Stimulated activated CD4-positive, alpha-beta T cell treated with anti-CD3 and anti-CD28 coated beads, Interleukin-1b, Interleukin-23, amount 100 ng/mL, for 48 hours (primary cell): ENCODE data around the gene KIF1A.
"Not testable (repeated sequence)": the region's sequence is repeated elsewhere in the genome, so short reads cannot be mapped to it uniquely, and the experiment has no call there.

Source experiments
- DNase-seq: peaks from one replicate; pipeline ENCODE4 v3.0.0-alpha.2; 2020

Gene KIF1A

DNA sequence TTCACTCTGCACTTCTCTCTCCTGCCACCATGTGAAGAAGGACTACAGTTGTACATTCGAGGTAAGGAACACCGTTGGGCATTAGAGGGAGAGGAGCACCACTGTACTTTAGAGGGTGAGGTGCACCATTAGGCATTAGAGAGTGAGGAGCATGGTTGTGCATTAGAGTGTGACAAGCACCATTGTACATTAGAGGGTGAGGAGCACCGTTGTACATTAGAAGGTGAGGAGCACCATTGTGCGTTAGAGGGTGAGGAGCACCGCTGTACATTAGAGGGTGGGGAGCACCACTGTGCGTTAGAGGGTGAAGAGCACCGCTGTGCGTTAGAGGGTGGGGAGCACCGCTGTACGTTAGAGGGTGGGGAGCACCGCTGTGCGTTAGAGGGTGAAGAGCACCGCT lies 27.8 kb upstream of the KIF1A start:
- no peak for DNase-seq

GRCh38 chr2:240846873-240847595 lies 27.0 kb upstream of the KIF1A start:
- DNase-seq, result no peak

GRCh38 chr2:240846309-240846708 lies 26.3 kb upstream of the KIF1A start:
- not testable (repeated sequence) for DNase-seq

GRCh38 chr2:240840435-240841060 lies 20.5 kb upstream of the KIF1A start:
- DNase-seq, result no peak

DNA sequence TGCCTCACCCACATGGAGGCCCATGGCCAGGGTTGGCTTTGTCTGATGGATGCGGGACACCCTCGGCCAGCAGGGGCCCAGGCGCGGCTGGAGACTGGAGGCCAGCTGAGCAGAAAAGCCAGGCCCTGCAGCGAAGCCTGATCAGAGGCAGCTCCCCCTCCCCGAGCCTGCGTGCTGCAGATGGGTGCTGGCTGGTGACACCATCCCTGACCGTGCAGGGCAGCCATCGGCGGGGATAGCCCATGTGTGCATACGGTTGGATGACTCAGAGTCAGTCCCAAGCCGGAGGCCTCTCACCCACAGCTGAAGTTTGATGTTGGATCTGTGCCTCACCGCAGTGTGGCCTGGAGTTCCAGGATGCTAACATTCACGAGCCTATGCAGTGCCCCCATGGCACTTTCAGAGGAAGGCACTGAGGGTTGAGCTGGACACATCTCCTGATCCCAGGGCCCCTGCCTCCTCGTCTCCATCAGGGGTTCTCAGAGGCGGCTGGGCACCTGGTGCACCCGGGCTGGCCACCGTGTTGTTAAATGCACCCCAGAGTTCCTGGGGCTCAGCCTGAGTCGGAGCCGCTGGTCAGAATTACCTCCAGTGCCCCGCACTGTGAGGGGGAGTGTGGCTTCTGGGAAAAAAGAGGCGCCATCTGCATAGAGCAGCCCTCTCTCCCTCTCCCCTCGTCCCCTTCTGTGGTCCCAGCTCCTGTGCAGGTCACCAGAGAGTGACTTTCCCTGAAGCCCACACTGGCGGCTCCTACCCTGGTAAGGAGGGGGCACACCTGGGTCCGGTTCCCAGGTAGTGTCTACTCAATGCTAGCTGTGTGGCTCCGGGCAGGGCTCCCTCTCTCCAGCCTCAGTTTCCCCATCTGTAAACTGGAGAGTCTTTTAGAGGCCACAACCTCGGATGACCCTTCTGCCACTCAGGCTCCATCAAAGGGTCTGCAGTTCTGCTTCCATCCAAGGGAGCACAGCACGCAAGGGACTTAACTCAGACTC lies 19.4 kb upstream of the KIF1A start:
- no peak for DNase-seq

DNA sequence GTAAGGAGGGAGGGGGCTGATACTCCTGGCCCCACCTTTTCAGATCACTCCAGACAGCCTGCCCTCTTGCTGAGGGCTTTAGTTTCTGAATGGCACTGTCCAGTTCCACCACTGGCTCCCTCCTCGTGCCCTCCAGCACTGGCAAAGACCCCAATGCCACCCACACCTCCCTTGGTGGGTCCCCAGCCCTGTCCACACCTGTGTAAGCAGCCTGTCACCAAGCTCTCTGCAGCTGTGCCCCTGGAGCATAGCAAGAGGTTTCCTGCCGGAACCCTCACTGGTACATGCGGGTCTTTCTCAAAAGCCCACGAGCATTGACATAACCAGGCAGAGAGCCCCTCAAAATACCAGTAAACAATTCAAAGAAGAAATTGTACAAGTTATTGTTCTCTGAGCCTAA lies 17.6 kb upstream of the KIF1A start:
- no peak for DNase-seq

- DNase-seq, result no peak
Observed at GRCh38 chr2:240836781-240837467, 16.9 kb upstream of the KIF1A start.

DNA sequence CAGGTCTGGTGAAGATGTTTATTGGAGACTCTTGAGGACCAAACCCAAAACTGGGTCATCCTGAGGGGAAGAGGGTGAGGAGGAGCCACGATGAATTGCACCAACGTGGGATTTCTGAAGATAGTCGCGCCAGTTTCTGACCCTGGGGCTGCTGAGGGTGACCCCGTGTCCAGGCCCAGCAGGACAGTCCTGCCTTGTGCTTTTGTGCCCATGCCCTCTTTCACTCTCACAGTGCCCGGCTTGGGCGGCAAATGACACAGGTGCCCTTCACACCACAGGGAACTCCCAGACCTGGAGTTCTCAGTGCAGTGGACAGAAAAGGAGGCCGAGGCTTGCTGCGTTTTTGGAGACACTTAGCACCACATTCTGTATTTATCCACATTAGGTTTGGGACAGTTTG lies 15.5 kb upstream of the KIF1A start:
- no peak for DNase-seq

DNA sequence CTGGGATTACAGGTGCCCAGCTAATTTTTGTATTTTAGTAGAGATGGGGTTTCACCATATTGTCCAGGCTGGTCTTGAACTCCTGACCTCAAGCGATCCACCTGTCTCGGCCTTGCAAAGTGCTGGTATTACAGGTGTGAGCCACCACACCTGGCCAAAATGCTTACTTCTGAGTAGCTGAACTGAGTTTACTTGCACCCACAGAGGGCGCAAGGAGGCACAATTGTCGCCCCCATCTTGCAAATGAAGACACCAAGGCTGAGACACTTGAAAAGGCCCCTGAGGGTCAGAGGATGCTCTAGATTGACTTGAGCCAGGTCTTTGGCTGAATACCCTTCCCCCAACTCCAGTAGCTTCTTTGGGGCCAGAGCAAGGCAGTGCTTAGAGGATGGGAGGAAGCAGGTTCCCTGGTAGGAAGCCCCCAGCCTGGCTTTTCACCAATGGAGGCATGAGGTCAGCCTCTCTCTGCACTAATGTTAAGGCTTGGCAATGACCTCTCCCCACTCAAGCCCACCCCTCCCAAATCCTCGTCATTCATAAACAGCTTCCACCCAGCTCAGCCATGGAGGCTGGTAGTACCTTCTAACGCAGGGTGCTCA lies 14.5 kb upstream of the KIF1A start:
- no peak for DNase-seq

- no peak for DNase-seq
Observed at GRCh38 chr2:240833724-240834285, 13.8 kb upstream of the KIF1A start.

DNA sequence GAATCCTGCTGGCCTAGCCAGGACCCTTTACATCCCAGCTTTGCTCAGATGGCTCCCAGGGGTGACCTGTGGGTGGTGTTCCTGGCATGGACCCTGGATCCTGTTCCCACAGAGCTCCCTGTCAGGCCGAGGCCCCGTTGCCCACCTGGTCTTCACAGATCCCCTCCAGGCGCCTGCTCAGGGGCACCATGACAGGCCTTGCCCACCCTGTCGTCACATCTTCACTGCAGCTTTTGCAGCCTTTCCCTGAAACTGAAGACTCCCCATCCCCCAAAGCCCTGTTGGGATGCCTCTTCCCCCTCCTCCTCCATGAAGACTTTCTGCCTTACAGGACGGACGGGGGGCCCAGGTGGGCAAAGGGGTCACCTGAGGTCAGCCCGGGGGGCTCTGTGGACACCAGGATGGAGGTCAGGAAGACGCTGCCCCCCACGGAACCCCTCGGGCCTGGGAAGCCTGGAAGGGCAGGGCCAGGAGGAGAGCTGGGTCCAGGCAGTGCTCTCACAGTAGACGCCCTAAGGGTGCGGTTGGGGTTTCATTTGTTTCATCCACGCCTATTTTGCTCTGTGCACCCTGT lies 13.0 kb upstream of the KIF1A start:
- DNase-seq, result no peak

DNA sequence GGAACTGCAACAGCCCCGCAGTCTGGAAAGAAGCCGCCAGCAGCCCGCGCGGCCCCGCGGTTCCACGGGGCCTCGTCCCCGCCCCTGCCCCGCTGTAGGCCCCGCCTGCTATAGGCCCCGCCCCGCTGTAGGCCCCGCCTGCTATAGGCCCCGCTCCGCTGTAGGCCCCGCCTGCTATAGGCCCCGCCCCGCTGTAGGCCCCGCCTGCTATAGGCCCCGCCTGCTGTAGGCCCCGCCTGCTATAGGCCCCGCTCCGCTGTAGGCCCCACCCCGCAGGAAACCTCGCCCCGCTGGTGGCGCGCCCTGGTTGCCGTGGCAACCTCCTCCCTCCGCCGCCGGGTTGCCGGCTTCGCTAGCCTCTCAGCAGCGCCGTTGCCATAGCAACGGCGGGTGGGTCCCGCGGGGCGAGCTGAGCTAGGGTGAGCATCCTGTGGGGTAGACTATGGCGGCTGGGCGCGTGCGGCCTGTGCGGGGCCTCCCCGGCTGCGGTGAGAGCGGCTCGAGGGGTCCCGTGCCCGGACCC lies 12.2 kb upstream of the KIF1A start:
- DNase-seq, result peak; percentile 98

- no peak for DNase-seq
Observed at GRCh38 chr2:240831594-240832204, 11.7 kb upstream of the KIF1A start.

GRCh38 chr2:240825476-240825875 lies 5.5 kb upstream of the KIF1A start:
- DNase-seq, result no peak

DNA sequence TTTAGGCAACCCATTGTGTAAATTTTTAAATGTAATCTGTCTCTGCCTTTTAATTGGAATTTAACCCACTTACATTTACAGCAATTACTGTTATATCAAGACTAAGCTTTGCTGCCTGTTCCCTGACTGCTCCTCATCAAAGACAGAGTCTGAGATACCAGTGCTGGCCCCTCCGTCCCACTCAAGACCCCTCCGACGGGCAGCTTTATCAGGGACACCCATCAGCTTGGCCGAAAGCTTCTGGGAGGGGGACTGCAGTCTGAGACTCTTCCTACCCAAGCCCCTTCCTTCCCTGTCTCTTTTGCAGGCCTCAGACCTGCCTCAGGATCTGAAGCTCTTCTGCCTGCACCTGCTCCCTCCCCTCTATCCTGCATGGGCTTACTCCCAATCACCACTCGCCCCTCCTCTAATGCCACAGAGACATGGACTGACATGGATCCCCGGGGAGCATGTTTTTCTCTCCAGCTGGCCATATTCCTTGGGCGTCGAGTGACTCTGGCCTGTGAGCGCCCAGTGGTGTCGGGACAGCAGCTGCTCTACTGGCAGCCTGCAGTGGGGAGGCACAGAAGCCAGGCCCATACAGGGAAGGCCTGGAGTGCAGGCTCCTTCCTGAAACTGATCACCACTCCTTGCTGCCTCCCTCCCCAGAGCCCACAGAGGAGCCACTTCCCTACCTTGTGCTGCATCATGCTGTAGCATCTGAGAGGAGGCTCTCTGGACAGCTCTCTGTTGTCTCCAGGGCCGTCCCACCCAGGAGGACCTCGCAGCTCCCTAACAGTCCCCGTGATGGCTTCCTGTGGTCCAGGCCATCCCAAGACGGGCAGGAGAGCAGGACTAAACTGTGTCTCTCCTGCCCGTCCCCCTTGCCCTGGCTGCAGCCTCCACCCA lies 3.7 kb upstream of the KIF1A start:
- DNase-seq, result no peak

GRCh38 chr2:240822280-240822847 lies 2.3 kb upstream of the KIF1A start:
- no peak for DNase-seq

DNA sequence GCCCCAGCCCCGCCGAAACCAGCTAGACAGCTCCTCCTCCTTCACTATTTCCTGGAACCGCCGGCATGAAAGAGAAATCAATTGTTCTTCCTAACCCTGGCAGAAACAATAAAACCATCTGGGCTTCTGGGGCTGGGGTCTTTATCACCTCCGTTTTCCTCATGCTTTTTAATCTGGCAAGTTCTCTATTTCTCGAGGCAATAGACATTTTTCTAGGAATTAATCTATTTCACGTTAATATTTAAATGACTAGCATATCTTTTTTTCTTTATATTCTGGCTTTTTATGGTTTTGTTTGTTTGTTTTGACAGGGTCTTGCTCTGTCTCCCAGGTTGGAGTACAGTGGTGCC lies 1.4 kb upstream of the KIF1A start:
- no peak for DNase-seq

- no peak for DNase-seq
Observed at GRCh38 chr2:240820607-240821428, 799 bp upstream of the KIF1A start.
